ENCODE measurements around the gene ZFYVE26.
"Not testable (repeated sequence)": the region's sequence is repeated elsewhere in the genome, so short reads cannot be mapped to it uniquely, and the experiment has no call there.

The ZFYVE26 gene

GRCh38 chr14:67816326-67817002 lies at the start of gene ZFYVE26:
Gene ZFYVE26 (minus strand): TSS chr14:67816590. CDS start chr14:67815963, 627 bp downstream.
- DNase-seq (ENCODE audit: low read depth in 2 of 2) = peak; percentile 77 to 82

- DNase-seq (ENCODE audit: low read depth in 2 of 2) = no peak
These were observed 46.8 kb upstream of the ZFYVE26 start for GRCh38 chr14:67863223-67863622.

GRCh38 chr14:67859169-67859749 lies 42.9 kb upstream of the ZFYVE26 start:
- DNase-seq (ENCODE audit: low read depth in 2 of 2) = no peak

- DNase-seq (ENCODE audit: low read depth in 2 of 2) = no peak
These were observed 41.5 kb upstream of the ZFYVE26 start for GRCh38 chr14:67857778-67858350.

- DNase-seq (ENCODE audit: low read depth in 2 of 2) = no peak
These were observed 40.4 kb upstream of the ZFYVE26 start for GRCh38 chr14:67856827-67857226.

- DNase-seq (ENCODE audit: low read depth in 2 of 2) = no peak
These were observed 37.3 kb upstream of the ZFYVE26 start for GRCh38 chr14:67853715-67854114.

- DNase-seq (ENCODE audit: low read depth in 2 of 2) = no peak
These were observed 36.7 kb upstream of the ZFYVE26 start for GRCh38 chr14:67852926-67853604.

GRCh38 chr14:67851785-67852410 lies 35.5 kb upstream of the ZFYVE26 start:
- DNase-seq (ENCODE audit: low read depth in 2 of 2) = no peak

GRCh38 chr14:67850066-67850830 lies 33.9 kb upstream of the ZFYVE26 start:
- DNase-seq (ENCODE audit: low read depth in 2 of 2) = no peak

- no peak for DNase-seq (ENCODE audit: low read depth in 2 of 2)
These were observed 29.7 kb upstream of the ZFYVE26 start for GRCh38 chr14:67846029-67846610.

- DNase-seq (ENCODE audit: low read depth in 2 of 2) = peak in 1 of 2 experiments; percentile 34
These were observed 20.7 kb upstream of the ZFYVE26 start for GRCh38 chr14:67837011-67837624.

GRCh38 chr14:67835596-67835995 lies 19.2 kb upstream of the ZFYVE26 start:
- no peak for DNase-seq (ENCODE audit: low read depth in 2 of 2)

- DNase-seq (ENCODE audit: low read depth in 2 of 2) = no peak
These were observed 17.0 kb upstream of the ZFYVE26 start for GRCh38 chr14:67833403-67833802.

GRCh38 chr14:67831113-67831512 lies 14.7 kb upstream of the ZFYVE26 start:
- no peak for DNase-seq (ENCODE audit: low read depth in 2 of 2)

GRCh38 chr14:67821121-67821520 lies 4.7 kb upstream of the ZFYVE26 start:
- DNase-seq (ENCODE audit: low read depth in 2 of 2) = no peak

- DNase-seq (ENCODE audit: low read depth in 2 of 2) = no peak
These were observed 4.1 kb upstream of the ZFYVE26 start for GRCh38 chr14:67820428-67820971.

- peak; percentile 79 to 82 for DNase-seq (ENCODE audit: low read depth in 2 of 2)
These were observed 3.4 kb upstream of the ZFYVE26 start, which contains the start of gene RAD51B for GRCh38 chr14:67819563-67820421. Gene RAD51B (plus strand): TSS chr14:67819779.

- not testable (repeated sequence) for DNase-seq (ENCODE audit: low read depth in 2 of 2)
These were observed 2.1 kb upstream of the ZFYVE26 start for GRCh38 chr14:67818476-67818875.

GRCh38 chr14:67817750-67818438 lies 1.5 kb upstream of the ZFYVE26 start:
- no peak for DNase-seq (ENCODE audit: low read depth in 2 of 2)
